ENCODE data around the gene CDO1. TPM values are rescaled to one million over a fixed set of nuclear protein-coding genes. Genes with fewer than 3 reads are reported as not detected.

CDO1 gene
- total and polyA plus RNA-seq, 9 of the 15 experiments (the other 6 are each of a cell fraction or from before 2014, with no cell fraction given), result 0.16 to 0.22 TPM; not detected in 7

DNA sequence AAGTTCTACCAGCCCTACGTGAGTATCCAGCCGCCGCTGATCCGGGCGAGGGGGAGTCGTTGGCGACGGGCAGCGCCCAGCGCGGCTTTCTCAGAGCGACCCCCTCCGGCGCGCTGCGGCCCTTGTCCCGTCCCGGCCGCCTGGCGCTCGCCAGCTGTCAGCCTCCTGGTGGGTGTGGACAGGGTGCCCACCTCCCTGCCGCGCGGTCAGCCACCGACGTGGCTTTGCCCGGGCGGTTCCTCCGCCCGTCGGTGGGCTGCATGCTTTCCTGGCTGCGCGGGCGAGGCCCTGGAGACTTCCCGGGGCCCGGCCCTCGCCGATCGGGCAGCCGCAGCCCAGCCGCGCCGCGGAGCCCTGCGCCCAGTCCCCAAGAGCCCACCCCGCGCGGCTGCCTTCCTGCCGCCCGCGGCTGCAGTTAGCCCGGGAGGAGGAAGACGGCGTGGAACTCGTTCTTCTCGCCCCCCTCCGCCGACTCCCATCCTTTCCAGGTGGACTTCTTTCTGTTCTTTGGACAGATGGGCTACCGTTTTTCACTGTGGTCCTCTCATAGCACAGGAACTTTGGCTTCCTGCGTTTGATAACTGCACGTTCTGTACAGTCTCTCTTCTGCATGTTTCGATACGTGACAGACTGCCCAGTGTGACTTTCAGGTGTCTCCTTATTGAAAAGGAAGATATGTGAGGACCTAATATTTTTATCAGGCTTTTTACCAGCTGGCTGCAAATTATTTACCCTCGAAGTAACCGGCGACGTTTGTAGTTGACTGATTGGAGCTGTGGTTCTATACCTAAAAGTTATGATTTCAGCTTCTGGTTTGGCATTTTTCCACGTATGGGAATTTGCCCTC, 25.9 kb upstream of the CDO1 start (continued):
- TF ChIP-seq, protein P1, sequence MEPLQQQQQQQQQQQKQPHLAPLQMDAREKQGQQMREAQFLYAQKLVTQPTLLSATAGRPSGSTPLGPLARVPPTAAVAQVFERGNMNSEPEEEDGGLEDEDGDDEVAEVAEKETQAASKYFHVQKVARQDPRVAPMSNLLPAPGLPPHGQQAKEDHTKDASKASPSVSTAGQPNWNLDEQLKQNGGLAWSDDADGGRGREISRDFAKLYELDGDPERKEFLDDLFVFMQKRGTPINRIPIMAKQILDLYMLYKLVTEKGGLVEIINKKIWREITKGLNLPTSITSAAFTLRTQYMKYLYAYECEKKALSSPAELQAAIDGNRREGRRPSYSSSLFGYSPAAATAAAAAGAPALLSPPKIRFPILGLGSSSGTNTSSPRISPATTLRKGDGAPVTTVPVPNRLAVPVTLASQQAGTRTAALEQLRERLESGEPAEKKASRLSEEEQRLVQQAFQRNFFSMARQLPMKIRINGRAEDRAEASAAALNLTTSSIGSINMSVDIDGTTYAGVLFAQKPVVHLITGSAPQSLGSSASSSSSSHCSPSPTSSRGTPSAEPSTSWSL (CRISPR knock-in tag; IDR thresholded peaks at IDR 0.05; ENCODE audit: borderline replicate concordance), result no peak
- TF ChIP-seq DACH1 (IDR thresholded peaks at IDR 0.05; ENCODE audit: partially characterized antibody) (no peak), KDM2B (CRISPR knock-in tag; IDR thresholded peaks at IDR 0.05) (0 out of 2 replicates have a peak, but pooled peaks have one; percentile 70), ZNF311 (CRISPR knock-in tag; IDR thresholded peaks at IDR 0.05) (no peak), CBX8 (IDR thresholded peaks at IDR 0.05; ENCODE audit: borderline replicate concordance, extremely low read depth, low read depth, low read length, poor library complexity, severe bottlenecking) (no peak), SAP30 (IDR thresholded peaks at IDR 0.05; ENCODE audit: borderline replicate concordance, insufficient read depth, low read depth, low read length, poor library complexity, severe bottlenecking) (peak; percentile 84), SLC30A9 (CRISPR knock-in tag; IDR thresholded peaks at IDR 0.05) (no peak), ZBTB7A (IDR thresholded peaks at IDR 0.05; ENCODE audit: borderline replicate concordance, control insufficient read depth, low read depth, low read length) (peak; percentile 89; the same call in 1 of the 2 replicates), CBFA2T2 (conservative IDR thresholded peaks at IDR 0.05) (no peak), SMARCA4 (IDR thresholded peaks at IDR 0.05) (no peak), ILK (tag; IDR thresholded peaks at IDR 0.05; ENCODE audit: borderline replicate concordance, low read depth) (no peak), ZNF316 (IDR thresholded peaks at IDR 0.05) (no peak), MCM2 (IDR thresholded peaks at IDR 0.05; ENCODE audit: low read depth) (no peak), ELF4 (CRISPR knock-in tag; IDR thresholded peaks at IDR 0.05) (no peak), ZC3H8 (IDR thresholded peaks at IDR 0.05) (no peak)
- TF ChIP-seq, protein P2, sequence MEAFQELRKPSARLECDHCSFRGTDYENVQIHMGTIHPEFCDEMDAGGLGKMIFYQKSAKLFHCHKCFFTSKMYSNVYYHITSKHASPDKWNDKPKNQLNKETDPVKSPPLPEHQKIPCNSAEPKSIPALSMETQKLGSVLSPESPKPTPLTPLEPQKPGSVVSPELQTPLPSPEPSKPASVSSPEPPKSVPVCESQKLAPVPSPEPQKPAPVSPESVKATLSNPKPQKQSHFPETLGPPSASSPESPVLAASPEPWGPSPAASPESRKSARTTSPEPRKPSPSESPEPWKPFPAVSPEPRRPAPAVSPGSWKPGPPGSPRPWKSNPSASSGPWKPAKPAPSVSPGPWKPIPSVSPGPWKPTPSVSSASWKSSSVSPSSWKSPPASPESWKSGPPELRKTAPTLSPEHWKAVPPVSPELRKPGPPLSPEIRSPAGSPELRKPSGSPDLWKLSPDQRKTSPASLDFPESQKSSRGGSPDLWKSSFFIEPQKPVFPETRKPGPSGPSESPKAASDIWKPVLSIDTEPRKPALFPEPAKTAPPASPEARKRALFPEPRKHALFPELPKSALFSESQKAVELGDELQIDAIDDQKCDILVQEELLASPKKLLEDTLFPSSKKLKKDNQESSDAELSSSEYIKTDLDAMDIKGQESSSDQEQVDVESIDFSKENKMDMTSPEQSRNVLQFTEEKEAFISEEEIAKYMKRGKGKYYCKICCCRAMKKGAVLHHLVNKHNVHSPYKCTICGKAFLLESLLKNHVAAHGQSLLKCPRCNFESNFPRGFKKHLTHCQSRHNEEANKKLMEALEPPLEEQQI (IDR thresholded peaks at IDR 0.05), result no peak
- TF ChIP-seq, protein P3, sequence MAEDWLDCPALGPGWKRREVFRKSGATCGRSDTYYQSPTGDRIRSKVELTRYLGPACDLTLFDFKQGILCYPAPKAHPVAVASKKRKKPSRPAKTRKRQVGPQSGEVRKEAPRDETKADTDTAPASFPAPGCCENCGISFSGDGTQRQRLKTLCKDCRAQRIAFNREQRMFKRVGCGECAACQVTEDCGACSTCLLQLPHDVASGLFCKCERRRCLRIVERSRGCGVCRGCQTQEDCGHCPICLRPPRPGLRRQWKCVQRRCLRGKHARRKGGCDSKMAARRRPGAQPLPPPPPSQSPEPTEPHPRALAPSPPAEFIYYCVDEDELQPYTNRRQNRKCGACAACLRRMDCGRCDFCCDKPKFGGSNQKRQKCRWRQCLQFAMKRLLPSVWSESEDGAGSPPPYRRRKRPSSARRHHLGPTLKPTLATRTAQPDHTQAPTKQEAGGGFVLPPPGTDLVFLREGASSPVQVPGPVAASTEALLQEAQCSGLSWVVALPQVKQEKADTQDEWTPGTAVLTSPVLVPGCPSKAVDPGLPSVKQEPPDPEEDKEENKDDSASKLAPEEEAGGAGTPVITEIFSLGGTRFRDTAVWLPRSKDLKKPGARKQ (CRISPR knock-in tag; IDR thresholded peaks at IDR 0.05), result no peak
- TF ChIP-seq, protein P4, sequence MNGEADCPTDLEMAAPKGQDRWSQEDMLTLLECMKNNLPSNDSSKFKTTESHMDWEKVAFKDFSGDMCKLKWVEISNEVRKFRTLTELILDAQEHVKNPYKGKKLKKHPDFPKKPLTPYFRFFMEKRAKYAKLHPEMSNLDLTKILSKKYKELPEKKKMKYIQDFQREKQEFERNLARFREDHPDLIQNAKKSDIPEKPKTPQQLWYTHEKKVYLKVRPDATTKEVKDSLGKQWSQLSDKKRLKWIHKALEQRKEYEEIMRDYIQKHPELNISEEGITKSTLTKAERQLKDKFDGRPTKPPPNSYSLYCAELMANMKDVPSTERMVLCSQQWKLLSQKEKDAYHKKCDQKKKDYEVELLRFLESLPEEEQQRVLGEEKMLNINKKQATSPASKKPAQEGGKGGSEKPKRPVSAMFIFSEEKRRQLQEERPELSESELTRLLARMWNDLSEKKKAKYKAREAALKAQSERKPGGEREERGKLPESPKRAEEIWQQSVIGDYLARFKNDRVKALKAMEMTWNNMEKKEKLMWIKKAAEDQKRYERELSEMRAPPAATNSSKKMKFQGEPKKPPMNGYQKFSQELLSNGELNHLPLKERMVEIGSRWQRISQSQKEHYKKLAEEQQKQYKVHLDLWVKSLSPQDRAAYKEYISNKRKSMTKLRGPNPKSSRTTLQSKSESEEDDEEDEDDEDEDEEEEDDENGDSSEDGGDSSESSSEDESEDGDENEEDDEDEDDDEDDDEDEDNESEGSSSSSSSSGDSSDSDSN (IDR thresholded peaks at IDR 0.05; ENCODE audit: borderline replicate concordance in 1 of 2, low read depth in 2 of 2, low read length in 2 of 2), result peak; percentile 19 to 48; a peak in 1 of 4 replicates
- TF ChIP-seq, protein P5, sequence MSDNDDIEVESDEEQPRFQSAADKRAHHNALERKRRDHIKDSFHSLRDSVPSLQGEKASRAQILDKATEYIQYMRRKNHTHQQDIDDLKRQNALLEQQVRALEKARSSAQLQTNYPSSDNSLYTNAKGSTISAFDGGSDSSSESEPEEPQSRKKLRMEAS (CRISPR knock-in tag; IDR thresholded peaks at IDR 0.05), result no peak
